Keratinocyte (primary cell): ENCODE measurements around the gene OSBPL8.

ENCODE experiments used
- EZH2 ChIP-seq: IDR thresholded peaks from one replicate; pipeline ENCODE4 v1.6.1; 2012; ENCODE audit warnings: inconsistent platforms, mild to moderate bottlenecking, low read length, moderate library complexity
- TF ChIP-seq, protein P1 (sequence below), 3 experiments: IDR thresholded peaks in 1 of 3; conservative IDR thresholded peaks in 1 of 3; optimal IDR thresholded peaks in 1 of 3; 2 replicates in 2 of 3; 3 replicates in 1 of 3; pipeline versions ENCODE3 to v1.5.1; 2011; ENCODE audit warnings: low read length in 3 of 3, mild to moderate bottlenecking in 3 of 3, moderate library complexity in 2 of 3, control low read depth in 1 of 3, inconsistent platforms in 1 of 3; ENCODE audit not compliant: insufficient read depth in 2 of 3; ENCODE audit errors: extremely low read depth in 1 of 3

DNA sequence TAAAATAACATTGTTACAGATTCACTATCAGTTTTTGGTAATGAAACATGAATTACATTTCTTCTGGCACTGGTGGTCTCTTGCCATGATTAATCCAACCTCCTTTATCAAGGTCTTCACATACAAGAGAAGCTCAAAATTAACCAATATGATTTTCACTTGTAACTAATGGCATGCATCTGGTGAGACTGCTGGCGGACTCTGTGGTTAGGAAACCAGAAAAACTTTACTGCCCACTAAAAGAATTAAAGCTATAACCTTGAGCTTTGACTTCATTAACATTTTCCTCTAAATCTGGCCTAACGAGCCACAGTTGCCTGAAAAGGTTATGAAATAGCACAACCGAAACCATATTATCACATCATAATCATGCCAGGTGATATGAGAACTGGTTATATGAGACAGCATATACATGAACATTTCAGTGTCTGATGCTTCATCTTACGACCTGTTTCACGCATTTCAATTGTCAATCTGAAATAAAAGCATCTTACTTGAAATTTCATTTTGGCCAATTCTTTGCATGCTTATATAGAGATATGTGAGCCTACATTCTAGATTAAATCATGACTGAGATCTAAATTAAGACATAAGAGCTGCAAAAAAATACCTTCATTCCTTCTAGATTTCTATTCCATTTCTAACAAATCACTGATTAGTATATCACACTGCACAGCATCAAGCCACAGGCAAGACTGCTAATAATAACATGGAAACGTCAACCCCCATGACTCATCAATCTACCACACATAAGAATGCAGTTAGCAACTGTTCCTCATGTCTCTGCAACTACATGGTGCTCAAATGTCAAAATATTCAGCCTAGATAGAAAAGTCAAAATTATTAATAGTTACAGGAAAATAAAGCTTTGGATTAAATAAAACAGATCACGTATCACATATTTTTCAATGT, 89.3 kb downstream of the OSBPL8 start:
- TF ChIP-seq, protein P1, sequence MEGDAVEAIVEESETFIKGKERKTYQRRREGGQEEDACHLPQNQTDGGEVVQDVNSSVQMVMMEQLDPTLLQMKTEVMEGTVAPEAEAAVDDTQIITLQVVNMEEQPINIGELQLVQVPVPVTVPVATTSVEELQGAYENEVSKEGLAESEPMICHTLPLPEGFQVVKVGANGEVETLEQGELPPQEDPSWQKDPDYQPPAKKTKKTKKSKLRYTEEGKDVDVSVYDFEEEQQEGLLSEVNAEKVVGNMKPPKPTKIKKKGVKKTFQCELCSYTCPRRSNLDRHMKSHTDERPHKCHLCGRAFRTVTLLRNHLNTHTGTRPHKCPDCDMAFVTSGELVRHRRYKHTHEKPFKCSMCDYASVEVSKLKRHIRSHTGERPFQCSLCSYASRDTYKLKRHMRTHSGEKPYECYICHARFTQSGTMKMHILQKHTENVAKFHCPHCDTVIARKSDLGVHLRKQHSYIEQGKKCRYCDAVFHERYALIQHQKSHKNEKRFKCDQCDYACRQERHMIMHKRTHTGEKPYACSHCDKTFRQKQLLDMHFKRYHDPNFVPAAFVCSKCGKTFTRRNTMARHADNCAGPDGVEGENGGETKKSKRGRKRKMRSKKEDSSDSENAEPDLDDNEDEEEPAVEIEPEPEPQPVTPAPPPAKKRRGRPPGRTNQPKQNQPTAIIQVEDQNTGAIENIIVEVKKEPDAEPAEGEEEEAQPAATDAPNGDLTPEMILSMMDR (optimal IDR thresholded peaks at IDR 0.05 in 1 of 3, IDR thresholded peaks at IDR 0.05 in 1 of 3, conservative IDR thresholded peaks at IDR 0.05 in 1 of 3; ENCODE audit: extremely low read depth in 1 of 3, insufficient read depth in 2 of 3, low read length in 3 of 3): no peak
- TF ChIP-seq EZH2: no peak
